Right forelimb (tissue), 1 donor: ENCODE data around the gene RGS14.
"Not testable (repeated sequence)": the region's sequence is repeated elsewhere in the genome, so short reads cannot be mapped to it uniquely, and the experiment has no call there.

ENCODE experiments used
- DNase-seq: peaks from one replicate; pipeline ENCODE4 v3.0.0-alpha.2; 2018

The RGS14 gene

GRCh38 chr5:177367323-177367848 is 9.7 kb downstream of the RGS14 start:
- no peak for DNase-seq

GRCh38 chr5:177367981-177368868 is 10.5 kb downstream of the RGS14 start:
- DNase-seq = no peak

GRCh38 chr5:177368869-177369644 is 11.3 kb downstream of the RGS14 start:
- no peak for DNase-seq

- no peak for DNase-seq
Observed at GRCh38 chr5:177369645-177370440, 12.1 kb downstream of the RGS14 start.

- DNase-seq = peak; percentile 85
Observed at GRCh38 chr5:177370488-177371119, 12.9 kb downstream of the RGS14 start.

GRCh38 chr5:177371120-177372033 is 13.7 kb downstream of the RGS14 start:
- no peak for DNase-seq

- DNase-seq = no peak
Observed at GRCh38 chr5:177372034-177372896, 14.5 kb downstream of the RGS14 start.

GRCh38 chr5:177372910-177373309 is 15.2 kb downstream of the RGS14 start:
- DNase-seq = no peak

- DNase-seq = no peak
Observed at GRCh38 chr5:177373806-177374205, 16.1 kb downstream of the RGS14 start.

- no peak for DNase-seq
Observed at GRCh38 chr5:177374211-177374610, 16.5 kb downstream of the RGS14 start.

GRCh38 chr5:177375516-177375915 is 17.8 kb downstream of the RGS14 start:
- not testable (repeated sequence) for DNase-seq

- no peak for DNase-seq
Observed at GRCh38 chr5:177376107-177376506, 18.4 kb downstream of the RGS14 start.

GRCh38 chr5:177377851-177378776 is 20.4 kb downstream of the RGS14 start:
- DNase-seq = no peak

- DNase-seq = no peak
Observed at GRCh38 chr5:177378884-177379883, 21.5 kb downstream of the RGS14 start.

- no peak for DNase-seq
Observed at GRCh38 chr5:177380805-177381126, 23.0 kb downstream of the RGS14 start.

- peak; percentile 70 for DNase-seq
Observed at GRCh38 chr5:177382423-177383029, 24.8 kb downstream of the RGS14 start.

- DNase-seq = no peak
Observed at GRCh38 chr5:177383181-177383580, 25.5 kb downstream of the RGS14 start.
